CD4-positive, alpha-beta T cell treated with Interferon alpha-2 for 1 hour (primary cell): Measurements from ENCODE around the gene APOB.

Source experiments
- DNase-seq, 2 donors: peaks; one replicate each; pipeline ENCODE4 v3.0.0-alpha.2; 2020 to 2022

APOB gene

GRCh38 chr2:21043744-21044532, at the start of gene APOB:
TSS of gene APOB (minus strand) at chr2:21044073. CDS start at chr2:21043945, 128 bp downstream.
- DNase-seq: no peak

- DNase-seq: no peak
Measured at GRCh38 chr2:21092308-21092869, 48.5 kb upstream of the APOB start.

DNA sequence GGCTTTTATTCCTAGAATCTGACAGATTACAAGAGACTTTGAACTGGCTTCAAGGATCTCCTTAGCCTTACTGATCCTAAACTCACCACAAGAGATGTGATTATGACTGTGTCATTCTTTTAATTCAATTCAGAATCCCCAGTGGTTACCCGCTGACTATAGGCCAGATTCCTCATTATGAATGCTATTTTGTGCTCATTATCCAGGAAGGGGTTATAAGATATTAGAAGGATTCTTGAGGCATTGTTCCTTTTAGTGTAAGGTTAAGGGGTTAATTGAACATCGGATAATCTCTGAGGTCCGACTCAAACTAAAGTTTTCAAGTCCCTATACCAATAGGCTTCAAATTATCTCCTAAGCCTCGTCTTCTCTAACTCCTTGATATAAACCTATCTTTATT, 40.5 kb upstream of the APOB start:
- no peak for DNase-seq

- DNase-seq: no peak
Measured at GRCh38 chr2:21083482-21083881, 39.6 kb upstream of the APOB start.

DNA sequence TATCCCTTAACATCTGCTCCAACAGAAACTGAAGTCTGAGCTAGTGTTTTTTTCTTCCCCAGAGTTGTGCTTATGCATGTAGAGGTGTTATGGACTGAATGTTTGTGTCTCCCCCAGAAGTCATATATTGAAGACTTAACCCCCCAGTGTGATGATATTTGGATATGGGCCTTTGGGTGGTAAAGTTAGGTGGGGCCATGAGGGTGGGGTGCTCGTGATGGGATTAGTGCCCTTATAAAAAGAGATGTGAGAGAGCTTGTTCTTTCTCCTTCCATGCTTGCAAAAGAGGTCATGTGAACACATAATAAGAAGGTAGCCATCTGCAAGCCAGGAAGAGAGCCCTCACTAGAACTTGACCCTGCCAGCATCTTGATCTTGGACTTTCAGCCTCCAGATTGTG, 34.4 kb upstream of the APOB start:
- no peak for DNase-seq

- DNase-seq: no peak
Measured at GRCh38 chr2:21072477-21073242, 28.8 kb upstream of the APOB start.

GRCh38 chr2:21070341-21071257, 26.7 kb upstream of the APOB start:
- DNase-seq: no peak

DNA sequence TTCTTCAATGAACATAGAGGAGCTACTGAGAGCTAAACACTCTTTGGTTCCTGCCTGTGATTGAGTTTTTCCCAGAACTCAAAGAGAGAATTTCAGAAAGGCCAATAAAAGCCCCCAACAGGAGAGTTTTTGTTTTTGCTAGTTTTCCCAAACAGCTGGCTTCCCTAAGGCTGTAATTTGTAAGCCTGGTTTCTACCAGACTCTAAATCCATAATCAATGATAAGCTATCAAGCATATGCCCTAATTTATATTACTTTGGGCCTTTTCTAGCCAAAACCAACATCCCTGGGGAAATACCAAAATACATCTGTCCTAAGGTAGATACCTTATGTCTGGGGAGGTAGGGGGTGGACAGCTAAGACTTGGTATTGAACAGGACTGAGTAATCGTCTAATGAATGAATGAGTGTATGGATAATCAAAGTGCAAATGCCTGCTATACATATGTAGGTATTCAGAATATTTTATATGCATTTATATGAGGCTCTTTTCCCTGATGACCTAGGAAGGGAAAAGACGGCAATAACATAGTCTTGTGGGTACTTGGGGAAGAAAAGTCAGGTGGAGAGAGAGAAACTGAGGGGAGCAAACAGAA, 26.0 kb upstream of the APOB start:
- no peak for DNase-seq

DNA sequence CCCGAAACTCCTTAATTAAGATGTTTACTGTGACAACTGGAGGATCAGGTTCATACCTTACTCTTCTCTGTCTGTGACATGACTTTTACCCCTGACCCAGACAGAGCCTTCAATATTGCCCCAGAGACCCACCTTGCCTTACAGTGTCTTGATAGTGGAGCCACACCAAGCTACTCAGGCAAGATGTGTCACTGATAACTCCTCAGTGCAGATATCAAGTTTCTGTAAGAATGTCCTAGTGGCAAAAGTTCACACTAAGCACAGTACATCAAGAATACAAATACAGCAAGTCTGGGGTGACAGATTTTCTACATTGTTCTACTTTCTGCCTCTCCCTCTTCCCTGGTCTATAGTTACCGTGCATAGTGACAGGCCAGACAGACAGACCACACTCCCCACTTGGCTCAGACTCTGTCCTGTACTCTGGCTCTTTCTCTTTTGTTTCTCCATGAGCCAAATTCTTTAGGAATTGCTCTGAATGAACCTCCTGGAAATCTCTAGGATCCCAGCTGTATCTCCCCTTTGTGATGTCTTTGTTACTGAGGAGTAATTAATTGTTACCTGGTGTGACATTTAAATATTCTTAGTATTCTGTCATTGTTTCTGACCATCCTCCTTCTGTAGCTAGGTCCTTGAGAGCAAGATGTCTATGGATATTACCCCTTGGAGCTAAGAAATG, 24.1 kb upstream of the APOB start:
- DNase-seq: no peak

- no peak for DNase-seq
Measured at GRCh38 chr2:21067125-21067524, 23.3 kb upstream of the APOB start.

GRCh38 chr2:21059885-21060610, 16.2 kb upstream of the APOB start:
- no peak for DNase-seq

- no peak for DNase-seq
Measured at GRCh38 chr2:21057097-21057496, 13.2 kb upstream of the APOB start.

- no peak for DNase-seq
Measured at GRCh38 chr2:21055879-21056790, 12.3 kb upstream of the APOB start.

GRCh38 chr2:21055451-21055850, 11.6 kb upstream of the APOB start:
- DNase-seq: no peak

GRCh38 chr2:21054011-21054410, 10.1 kb upstream of the APOB start:
- no peak for DNase-seq

DNA sequence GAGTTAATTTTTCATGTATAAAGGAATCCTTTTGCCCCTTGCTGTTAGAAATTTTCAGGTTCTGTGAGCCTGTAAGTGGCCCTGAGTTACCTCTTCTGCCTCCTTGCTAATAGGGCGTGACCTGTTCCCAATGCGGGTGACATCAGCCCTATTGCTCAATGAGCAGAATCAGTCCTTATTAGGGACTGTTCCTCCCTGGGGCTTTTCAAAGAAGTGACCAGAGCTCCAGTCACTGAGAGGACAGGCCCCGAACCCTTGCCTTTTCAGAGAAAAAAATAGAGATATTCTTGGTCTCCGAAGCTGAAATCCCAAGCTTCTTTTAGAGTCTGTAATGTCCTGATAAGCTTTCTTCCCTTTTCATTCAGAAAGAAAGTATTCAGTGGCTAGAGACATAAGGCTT, 8.2 kb upstream of the APOB start:
- DNase-seq: no peak

- no peak for DNase-seq
Measured at GRCh38 chr2:21050164-21050563, 6.3 kb upstream of the APOB start.

GRCh38 chr2:21047141-21048009, 3.5 kb upstream of the APOB start:
- DNase-seq: no peak

DNA sequence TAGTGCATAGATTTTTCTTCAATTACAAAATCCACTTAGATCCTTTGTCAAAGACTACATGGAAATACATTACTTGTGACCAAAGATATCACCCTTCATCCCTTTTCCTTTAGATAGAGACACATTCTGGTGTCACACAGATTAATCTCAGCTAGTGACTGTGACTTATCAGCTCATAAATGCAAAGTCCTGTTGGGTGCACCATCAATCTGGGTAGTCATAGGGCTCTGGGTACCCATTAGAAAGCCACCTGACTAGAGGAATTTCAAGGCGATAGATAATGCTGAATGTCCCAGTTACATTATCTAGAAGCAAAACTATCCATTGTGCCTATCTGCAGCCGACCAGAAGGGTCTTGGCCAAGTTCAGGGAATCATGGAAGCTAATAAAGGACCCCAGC, 2.6 kb upstream of the APOB start:
- no peak for DNase-seq
